Measurements from ENCODE around the gene MAN1A2.

GRCh38 chr1:117401761-117402160 lies 34.5 kb downstream of the MAN1A2 start:
- TF ChIP-seq TAF1 (IDR thresholded peaks at IDR 0.05; ENCODE audit: low read depth) (no peak), MXI1 (conservative IDR thresholded peaks at IDR 0.05; ENCODE audit: poor library complexity, severe bottlenecking) (no peak), EZH2 (IDR thresholded peaks at IDR 0.05; ENCODE audit: borderline replicate concordance, insufficient read depth, low read length, poor library complexity, severe bottlenecking) (no peak), POLR2AphosphoS5 (IDR thresholded peaks at IDR 0.05) (no peak)
- TF ChIP-seq, protein P1, sequence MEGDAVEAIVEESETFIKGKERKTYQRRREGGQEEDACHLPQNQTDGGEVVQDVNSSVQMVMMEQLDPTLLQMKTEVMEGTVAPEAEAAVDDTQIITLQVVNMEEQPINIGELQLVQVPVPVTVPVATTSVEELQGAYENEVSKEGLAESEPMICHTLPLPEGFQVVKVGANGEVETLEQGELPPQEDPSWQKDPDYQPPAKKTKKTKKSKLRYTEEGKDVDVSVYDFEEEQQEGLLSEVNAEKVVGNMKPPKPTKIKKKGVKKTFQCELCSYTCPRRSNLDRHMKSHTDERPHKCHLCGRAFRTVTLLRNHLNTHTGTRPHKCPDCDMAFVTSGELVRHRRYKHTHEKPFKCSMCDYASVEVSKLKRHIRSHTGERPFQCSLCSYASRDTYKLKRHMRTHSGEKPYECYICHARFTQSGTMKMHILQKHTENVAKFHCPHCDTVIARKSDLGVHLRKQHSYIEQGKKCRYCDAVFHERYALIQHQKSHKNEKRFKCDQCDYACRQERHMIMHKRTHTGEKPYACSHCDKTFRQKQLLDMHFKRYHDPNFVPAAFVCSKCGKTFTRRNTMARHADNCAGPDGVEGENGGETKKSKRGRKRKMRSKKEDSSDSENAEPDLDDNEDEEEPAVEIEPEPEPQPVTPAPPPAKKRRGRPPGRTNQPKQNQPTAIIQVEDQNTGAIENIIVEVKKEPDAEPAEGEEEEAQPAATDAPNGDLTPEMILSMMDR (IDR thresholded peaks at IDR 0.05; ENCODE audit: poor library complexity, severe bottlenecking) = no peak
- TF ChIP-seq, protein P2, sequence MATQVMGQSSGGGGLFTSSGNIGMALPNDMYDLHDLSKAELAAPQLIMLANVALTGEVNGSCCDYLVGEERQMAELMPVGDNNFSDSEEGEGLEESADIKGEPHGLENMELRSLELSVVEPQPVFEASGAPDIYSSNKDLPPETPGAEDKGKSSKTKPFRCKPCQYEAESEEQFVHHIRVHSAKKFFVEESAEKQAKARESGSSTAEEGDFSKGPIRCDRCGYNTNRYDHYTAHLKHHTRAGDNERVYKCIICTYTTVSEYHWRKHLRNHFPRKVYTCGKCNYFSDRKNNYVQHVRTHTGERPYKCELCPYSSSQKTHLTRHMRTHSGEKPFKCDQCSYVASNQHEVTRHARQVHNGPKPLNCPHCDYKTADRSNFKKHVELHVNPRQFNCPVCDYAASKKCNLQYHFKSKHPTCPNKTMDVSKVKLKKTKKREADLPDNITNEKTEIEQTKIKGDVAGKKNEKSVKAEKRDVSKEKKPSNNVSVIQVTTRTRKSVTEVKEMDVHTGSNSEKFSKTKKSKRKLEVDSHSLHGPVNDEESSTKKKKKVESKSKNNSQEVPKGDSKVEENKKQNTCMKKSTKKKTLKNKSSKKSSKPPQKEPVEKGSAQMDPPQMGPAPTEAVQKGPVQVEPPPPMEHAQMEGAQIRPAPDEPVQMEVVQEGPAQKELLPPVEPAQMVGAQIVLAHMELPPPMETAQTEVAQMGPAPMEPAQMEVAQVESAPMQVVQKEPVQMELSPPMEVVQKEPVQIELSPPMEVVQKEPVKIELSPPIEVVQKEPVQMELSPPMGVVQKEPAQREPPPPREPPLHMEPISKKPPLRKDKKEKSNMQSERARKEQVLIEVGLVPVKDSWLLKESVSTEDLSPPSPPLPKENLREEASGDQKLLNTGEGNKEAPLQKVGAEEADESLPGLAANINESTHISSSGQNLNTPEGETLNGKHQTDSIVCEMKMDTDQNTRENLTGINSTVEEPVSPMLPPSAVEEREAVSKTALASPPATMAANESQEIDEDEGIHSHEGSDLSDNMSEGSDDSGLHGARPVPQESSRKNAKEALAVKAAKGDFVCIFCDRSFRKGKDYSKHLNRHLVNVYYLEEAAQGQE (IDR thresholded peaks at IDR 0.05; ENCODE audit: borderline replicate concordance) = no peak
